Prostate gland (tissue), 2 donors: Measurements from ENCODE around the gene PRSS33. TPM values are rescaled to one million over a fixed set of nuclear protein-coding genes. Genes with fewer than 3 reads are reported as not detected.

Source experiments
- DNase-seq: peaks from one replicate; pipeline ENCODE4 v3.0.0-alpha.2; 2019; ENCODE audit warnings: low spot score
- H3K27ac ChIP-seq, 2 donors: fragments of 200-600 bp; sonication (generic); 2 replicates each; pipeline ENCODE4 v1.5.1; 2017 to 2019
- H3K27me3 ChIP-seq: fragments of 200-600 bp; sonication (generic); replicated peaks from 2 replicates; pipeline ENCODE4 v1.5.1; 2019; ENCODE audit not compliant: insufficient read depth
- H3K36me3 ChIP-seq, 2 donors: fragments of 200-600 bp; sonication (generic); 1 replicate in 1 of 2; 2 replicates in 1 of 2; pipeline versions ENCODE4 v1.5.1 to v1.8.1; 2017 to 2019
- H3K4me1 ChIP-seq: fragments of 200-600 bp; sonication (generic); replicated peaks from 2 replicates; pipeline ENCODE4 v1.5.1; 2019
- H3K4me3 ChIP-seq, 2 donors: fragments of 200-600 bp; sonication (generic); 2 replicates each; pipeline ENCODE4 v1.5.1; 2017 to 2019
- H3K9me3 ChIP-seq: fragments of 200-600 bp; sonication (generic); 2 replicates; pipeline ENCODE4 v1.5.1; 2017
- POLR2A ChIP-seq: fragments of 450-650 bp; IDR thresholded peaks from one replicate; pipeline ENCODE4 v1.6.1; 2016; ENCODE audit warnings: antibody characterized with exemption, mild to moderate bottlenecking
- POLR2AphosphoS5 ChIP-seq: sonication (generic); formaldehyde crosslinking; IDR thresholded peaks from one replicate; pipeline ENCODE4 v1.6.1; 2017; ENCODE audit warnings: antibody characterized with exemption
- WGBS: methylation state at CpG from one replicate; pipeline ENCODE4 v1.1.5; 2018; 5-methylcytosine and 5-hydroxymethylcytosine counted together
- intact Hi-C: fragments of 100-400 bp; cut with DNase I; formaldehyde crosslinking; loops from one replicate; pipeline ENCODE4 v1.14.2; 2022
- total RNA-seq, 2 donors: library from RNA; depleted of rRNA; stranded (reverse); fragments of >200 nt; gene quantifications; one replicate each; pipeline ENCODE4 v1.1.0, GENCODE V29; 2016
- TF ChIP-seq, protein P1 (sequence below), 4 experiments: fragments of 200-600 bp in 2 of 4; fragments of 450-650 bp in 2 of 4; sonication (generic) in 2 of 4; IDR thresholded peaks; 1 replicate in 3 of 4; 2 replicates in 1 of 4; pipeline ENCODE4 v1.5.1; 2016 to 2019; ENCODE audit warnings: antibody characterized with exemption in 4 of 4, mild to moderate bottlenecking in 2 of 4, moderate library complexity in 2 of 4

PRSS33 gene
- total RNA-seq, 2 donors from 2014 or later: not detected

DNA sequence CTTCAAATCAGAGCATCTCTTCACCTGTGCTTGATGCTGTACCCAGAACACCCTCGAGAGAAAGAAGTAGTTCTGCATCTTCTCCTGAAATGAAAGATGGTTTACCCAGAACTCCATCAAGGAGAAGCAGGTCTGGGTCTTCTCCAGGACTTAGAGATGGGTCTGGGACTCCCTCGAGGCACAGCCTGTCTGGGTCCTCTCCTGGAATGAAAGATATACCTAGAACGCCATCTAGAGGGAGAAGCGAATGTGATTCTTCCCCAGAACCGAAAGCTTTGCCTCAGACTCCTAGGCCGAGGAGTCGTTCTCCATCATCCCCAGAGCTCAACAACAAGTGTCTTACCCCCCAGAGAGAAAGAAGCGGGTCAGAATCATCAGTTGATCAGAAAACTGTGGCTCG, 22.6 kb downstream of the PRSS33 start:
- WGBS: 98% methylated on average over 9 of the region's 9 CpGs

DNA sequence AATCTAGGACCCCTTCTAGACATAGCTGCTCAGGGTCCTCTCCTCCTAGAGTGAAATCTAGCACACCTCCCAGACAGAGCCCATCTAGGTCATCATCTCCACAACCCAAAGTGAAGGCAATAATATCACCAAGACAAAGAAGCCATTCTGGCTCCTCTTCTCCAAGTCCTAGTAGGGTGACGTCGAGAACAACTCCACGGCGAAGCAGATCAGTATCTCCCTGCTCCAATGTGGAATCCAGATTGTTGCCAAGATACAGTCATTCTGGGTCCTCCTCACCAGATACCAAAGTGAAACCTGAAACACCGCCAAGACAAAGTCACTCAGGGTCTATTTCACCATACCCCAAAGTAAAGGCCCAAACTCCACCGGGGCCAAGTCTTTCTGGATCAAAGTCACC, 24.2 kb downstream of the PRSS33 start:
- no peaks in the 10 kb centered on the region for H3K4me1 ChIP-seq
- DNase-seq: no peak
- peaks cover 42 to 81% of the 10 kb centered on the region in 2 donors for H3K36me3 ChIP-seq
- TF ChIP-seq POLR2AphosphoS5 (no peak), POLR2A (no peak)
- TF ChIP-seq, protein P1, sequence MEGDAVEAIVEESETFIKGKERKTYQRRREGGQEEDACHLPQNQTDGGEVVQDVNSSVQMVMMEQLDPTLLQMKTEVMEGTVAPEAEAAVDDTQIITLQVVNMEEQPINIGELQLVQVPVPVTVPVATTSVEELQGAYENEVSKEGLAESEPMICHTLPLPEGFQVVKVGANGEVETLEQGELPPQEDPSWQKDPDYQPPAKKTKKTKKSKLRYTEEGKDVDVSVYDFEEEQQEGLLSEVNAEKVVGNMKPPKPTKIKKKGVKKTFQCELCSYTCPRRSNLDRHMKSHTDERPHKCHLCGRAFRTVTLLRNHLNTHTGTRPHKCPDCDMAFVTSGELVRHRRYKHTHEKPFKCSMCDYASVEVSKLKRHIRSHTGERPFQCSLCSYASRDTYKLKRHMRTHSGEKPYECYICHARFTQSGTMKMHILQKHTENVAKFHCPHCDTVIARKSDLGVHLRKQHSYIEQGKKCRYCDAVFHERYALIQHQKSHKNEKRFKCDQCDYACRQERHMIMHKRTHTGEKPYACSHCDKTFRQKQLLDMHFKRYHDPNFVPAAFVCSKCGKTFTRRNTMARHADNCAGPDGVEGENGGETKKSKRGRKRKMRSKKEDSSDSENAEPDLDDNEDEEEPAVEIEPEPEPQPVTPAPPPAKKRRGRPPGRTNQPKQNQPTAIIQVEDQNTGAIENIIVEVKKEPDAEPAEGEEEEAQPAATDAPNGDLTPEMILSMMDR (IDR thresholded peaks at IDR 0.05): no peak
- H3K9me3 ChIP-seq: no peaks in the 10 kb centered on the region
- H3K27me3 ChIP-seq: no peaks in the 10 kb centered on the region
- H3K27ac ChIP-seq: no peak overlapping the region
- no peak overlapping the region for H3K4me3 ChIP-seq
- WGBS: 94% methylated on average over 6 of the region's 6 CpGs
- intact Hi-C loops: no loop called here

More for the DNA sequence above, 22.6 kb downstream of the PRSS33 start:
- H3K4me1 ChIP-seq: no peaks in the 10 kb centered on the region
- no peak overlapping the region for H3K4me3 ChIP-seq
- DNase-seq: no peak
- no peaks in the 10 kb centered on the region for H3K27me3 ChIP-seq
- TF ChIP-seq POLR2AphosphoS5 (no peak), POLR2A (no peak)
- TF ChIP-seq, protein P1 (IDR thresholded peaks at IDR 0.05): no peak
- intact Hi-C loops: no loop called here
- H3K27ac ChIP-seq: no peak overlapping the region
- no peaks in the 10 kb centered on the region for H3K9me3 ChIP-seq
- H3K36me3 ChIP-seq: peaks cover 40 to 76% of the 10 kb centered on the region in 2 donors

DNA sequence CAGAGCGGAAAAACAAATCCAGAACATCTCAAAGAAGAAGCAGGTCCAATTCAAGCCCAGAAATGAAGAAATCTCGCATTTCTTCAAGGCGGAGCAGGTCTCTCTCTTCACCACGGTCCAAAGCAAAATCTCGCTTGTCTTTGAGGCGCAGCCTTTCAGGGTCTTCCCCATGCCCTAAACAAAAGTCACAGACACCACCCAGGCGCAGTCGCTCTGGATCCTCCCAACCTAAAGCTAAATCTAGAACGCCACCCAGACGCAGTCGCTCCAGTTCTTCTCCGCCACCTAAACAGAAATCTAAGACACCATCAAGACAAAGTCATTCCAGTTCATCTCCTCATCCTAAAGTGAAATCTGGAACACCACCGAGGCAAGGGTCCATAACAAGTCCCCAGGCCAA, 24.6 kb downstream of the PRSS33 start:
- H3K27me3 ChIP-seq: no peaks in the 10 kb centered on the region
- DNase-seq: no peak
- WGBS: 98% methylated on average over 13 of the region's 13 CpGs
- no peaks in the 10 kb centered on the region for H3K4me1 ChIP-seq
- peaks cover 40 to 82% of the 10 kb centered on the region in 2 donors for H3K36me3 ChIP-seq
- H3K4me3 ChIP-seq: no peak overlapping the region
- no peak overlapping the region for H3K27ac ChIP-seq
- no peaks in the 10 kb centered on the region for H3K9me3 ChIP-seq
- intact Hi-C loops: no loop called here
- TF ChIP-seq POLR2A (no peak), POLR2AphosphoS5 (no peak)

DNA sequence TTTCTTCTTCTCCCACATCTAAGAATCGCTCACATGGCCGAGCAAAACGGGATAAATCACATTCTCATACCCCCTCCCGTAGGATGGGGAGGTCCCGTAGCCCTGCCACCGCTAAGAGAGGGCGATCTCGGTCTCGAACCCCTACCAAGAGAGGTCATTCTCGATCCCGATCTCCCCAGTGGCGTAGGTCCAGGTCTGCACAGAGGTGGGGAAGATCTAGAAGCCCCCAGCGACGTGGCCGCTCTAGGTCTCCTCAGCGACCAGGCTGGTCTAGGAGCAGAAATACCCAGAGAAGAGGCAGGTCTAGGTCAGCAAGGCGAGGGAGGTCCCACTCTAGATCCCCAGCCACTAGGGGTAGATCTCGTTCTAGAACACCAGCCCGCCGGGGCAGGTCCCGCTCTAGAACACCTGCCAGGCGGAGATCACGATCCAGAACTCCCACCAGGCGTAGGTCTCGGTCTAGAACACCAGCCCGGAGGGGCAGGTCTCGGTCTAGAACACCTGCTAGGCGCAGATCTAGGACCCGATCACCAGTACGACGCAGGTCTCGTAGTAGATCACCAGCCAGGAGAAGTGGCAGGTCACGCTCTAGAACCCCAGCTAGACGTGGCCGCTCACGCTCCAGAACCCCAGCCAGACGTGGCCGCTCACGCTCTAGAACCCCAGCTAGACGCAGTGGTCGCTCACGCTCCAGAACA, 25.3 kb downstream of the PRSS33 start:
- WGBS: 98% methylated on average over 42 of the region's 42 CpGs
- Histone ChIP-seq H3K4me3 (no peak overlapping the region), H3K36me3 (peaks cover 43 to 80% of the 10 kb centered on the region in 2 donors), H3K4me1 (no peaks in the 10 kb centered on the region), H3K27ac (no peak overlapping the region), H3K27me3 (no peaks in the 10 kb centered on the region), H3K9me3 (no peaks in the 10 kb centered on the region)
- intact Hi-C loops: no loop called here
- no peak for DNase-seq
- TF ChIP-seq POLR2AphosphoS5 (no peak), POLR2A (no peak)
- TF ChIP-seq, protein P1 (IDR thresholded peaks at IDR 0.05): no peak

DNA sequence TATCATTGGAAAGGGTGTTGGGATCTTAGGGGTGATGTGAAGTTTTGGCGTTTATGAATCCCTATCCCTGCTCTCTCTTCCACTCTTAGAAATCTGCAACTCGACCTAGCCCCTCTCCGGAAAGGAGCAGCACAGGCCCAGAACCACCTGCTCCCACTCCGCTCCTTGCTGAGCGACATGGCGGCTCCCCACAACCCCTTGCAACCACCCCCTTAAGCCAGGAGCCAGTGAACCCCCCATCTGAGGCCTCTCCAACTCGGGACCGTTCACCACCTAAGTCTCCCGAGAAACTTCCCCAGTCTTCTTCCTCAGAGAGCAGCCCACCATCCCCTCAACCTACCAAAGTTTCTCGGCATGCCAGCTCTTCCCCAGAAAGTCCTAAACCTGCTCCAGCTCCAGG, 25.9 kb downstream of the PRSS33 start:
- TF ChIP-seq POLR2A (no peak), POLR2AphosphoS5 (no peak)
- TF ChIP-seq, protein P1 (IDR thresholded peaks at IDR 0.05): no peak

More for the DNA sequence above, 25.9 kb downstream of the PRSS33 start:
- Histone ChIP-seq H3K9me3 (no peaks in the 10 kb centered on the region), H3K36me3 (peaks cover 43 to 76% of the 10 kb centered on the region in 2 donors), H3K27me3 (no peaks in the 10 kb centered on the region), H3K4me1 (no peaks in the 10 kb centered on the region), H3K4me3 (no peak overlapping the region), H3K27ac (no peak overlapping the region)
- intact Hi-C loops: no loop called here
- DNase-seq: no peak
- WGBS: 99% methylated on average over 10 of the region's 10 CpGs
